ENCODE data around the gene FPR1.

Gene FPR1

DNA sequence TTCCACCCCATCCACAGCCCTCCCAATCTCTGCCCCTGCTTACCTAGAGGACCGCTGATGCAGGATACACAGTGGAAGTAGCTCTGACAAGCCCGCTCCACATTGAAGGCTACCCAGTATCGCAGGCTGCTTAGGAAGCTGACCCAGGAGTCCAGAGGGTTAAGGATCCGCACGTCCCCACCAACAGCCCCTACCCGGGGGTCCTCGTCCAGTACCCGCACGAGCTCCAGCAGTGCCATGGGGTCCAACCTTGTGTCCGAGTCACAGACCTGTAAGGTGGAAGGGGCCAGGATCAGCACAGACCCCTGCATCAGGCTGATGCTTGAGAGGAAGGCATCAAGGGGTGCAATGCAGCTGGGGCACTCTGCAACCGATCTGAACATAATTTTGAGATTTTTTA lies 34.8 kb downstream of the FPR1 start:
- no peak for DNase-seq (ENCODE audit: low read depth in 2 of 2)
- TF ChIP-seq, protein P1, sequence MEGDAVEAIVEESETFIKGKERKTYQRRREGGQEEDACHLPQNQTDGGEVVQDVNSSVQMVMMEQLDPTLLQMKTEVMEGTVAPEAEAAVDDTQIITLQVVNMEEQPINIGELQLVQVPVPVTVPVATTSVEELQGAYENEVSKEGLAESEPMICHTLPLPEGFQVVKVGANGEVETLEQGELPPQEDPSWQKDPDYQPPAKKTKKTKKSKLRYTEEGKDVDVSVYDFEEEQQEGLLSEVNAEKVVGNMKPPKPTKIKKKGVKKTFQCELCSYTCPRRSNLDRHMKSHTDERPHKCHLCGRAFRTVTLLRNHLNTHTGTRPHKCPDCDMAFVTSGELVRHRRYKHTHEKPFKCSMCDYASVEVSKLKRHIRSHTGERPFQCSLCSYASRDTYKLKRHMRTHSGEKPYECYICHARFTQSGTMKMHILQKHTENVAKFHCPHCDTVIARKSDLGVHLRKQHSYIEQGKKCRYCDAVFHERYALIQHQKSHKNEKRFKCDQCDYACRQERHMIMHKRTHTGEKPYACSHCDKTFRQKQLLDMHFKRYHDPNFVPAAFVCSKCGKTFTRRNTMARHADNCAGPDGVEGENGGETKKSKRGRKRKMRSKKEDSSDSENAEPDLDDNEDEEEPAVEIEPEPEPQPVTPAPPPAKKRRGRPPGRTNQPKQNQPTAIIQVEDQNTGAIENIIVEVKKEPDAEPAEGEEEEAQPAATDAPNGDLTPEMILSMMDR (IDR thresholded peaks at IDR 0.05; ENCODE audit: low read depth, low read length) = no peak

DNA sequence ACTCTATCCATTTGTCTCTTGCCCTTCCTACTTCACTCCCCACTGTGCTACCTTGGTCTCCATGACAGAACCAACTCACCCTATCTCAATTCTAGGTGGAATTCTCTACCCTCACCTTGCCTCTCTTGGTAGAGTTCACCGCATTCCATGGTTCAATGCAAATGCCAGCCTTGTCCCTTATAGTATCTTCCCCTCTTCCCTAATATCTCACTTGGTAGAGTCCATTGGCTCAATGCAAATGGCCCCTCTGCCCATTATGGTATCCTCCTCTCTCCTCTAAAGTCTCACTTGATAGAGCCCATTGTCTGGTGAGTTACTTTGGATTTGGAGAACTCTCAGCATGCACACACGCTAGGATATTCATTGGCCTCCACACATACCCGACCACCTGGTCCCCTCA lies 35.8 kb downstream of the FPR1 start:
- no peak for DNase-seq (ENCODE audit: low read depth in 2 of 2)
- no peak overlapping the region for H3K4me3 ChIP-seq (replicated peaks in 1 of 2; ENCODE audit: low read depth in 2 of 2, low read length in 2 of 2)
- TF ChIP-seq, protein P1 (IDR thresholded peaks at IDR 0.05; ENCODE audit: low read depth, low read length) = no peak

More for the DNA sequence above, 34.8 kb downstream of the FPR1 start:
- no peak overlapping the region for H3K4me3 ChIP-seq (replicated peaks in 1 of 2; ENCODE audit: low read depth in 2 of 2, low read length in 2 of 2)

DNA sequence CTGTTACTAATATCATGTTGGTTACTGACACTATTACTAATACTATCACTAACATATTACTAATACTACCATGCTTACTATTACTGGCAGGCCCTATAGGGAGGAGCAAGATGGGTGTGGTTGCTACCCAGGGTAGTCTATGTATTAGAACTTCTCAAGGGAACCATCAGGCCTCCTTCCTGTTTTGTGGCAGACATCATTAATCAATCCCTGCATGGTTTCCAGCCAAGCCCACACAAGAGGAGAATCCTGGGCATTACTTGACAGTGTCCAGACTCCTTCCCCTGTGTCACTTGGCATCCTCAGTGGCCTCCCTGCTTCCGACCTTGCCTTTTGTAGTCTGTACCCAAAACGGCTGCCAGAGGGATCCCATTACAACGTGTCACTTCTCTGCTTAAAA lies 36.8 kb downstream of the FPR1 start:
- peak; percentile 59 to 79 for DNase-seq (ENCODE audit: low read depth in 2 of 2)
- TF ChIP-seq, protein P1 (IDR thresholded peaks at IDR 0.05; ENCODE audit: low read depth, low read length) = no peak

DNA sequence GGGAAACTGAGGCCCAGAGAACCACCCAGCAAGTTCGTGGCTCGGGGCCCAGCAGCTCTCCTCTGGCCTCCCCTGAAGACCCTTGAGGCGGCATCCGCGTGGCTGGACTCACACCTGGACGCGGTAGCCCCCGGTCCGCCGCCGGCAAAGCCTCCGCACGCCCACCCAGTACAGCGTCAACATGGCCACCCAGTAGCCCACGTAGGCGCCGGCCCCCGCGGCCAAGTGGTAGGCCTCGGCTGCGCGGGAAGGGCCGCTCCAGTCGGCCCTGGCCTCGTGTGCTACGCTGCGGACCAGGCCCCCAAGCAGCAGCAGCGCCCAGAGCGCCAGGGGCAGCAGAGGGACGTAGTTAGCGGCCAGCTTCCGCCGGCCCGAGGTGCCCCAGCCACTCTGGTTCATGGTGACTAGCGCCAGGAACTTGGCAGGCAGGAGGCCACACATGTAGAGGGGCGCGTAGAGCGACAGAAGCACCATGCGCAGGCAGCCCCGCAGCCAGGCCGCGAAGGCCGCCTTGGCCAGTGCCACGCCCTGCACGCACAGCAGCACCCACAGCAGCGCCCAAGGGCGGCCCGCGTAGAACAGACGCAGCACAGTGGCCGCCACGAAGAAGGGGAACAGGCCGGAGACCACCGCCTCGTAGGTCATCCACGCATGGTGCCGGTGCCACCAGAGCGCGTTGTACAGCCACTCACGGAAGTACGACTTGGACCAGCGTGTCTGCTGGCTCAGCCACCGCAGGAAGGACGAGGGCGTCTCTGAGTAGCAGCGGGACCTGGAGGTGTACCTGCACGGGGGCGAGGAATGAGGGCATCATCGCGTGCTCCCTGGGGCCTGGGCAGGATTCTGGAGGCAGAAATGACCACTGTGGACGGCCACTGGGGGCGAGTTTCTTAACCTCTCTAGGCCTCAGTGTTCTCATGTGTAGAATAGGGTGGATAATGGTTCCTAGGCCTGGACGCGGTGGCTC lies 38.1 kb downstream of the FPR1 start:
- H3K4me3 ChIP-seq (replicated peaks in 1 of 2; ENCODE audit: low read depth in 2 of 2, low read length in 2 of 2) = no peak overlapping the region
- no peak for DNase-seq (ENCODE audit: low read depth in 2 of 2)
- TF ChIP-seq, protein P1 (IDR thresholded peaks at IDR 0.05; ENCODE audit: low read depth, low read length) = no peak

More for the DNA sequence above, 36.8 kb downstream of the FPR1 start:
- no peak overlapping the region for H3K4me3 ChIP-seq (replicated peaks in 1 of 2; ENCODE audit: low read depth in 2 of 2, low read length in 2 of 2)

DNA sequence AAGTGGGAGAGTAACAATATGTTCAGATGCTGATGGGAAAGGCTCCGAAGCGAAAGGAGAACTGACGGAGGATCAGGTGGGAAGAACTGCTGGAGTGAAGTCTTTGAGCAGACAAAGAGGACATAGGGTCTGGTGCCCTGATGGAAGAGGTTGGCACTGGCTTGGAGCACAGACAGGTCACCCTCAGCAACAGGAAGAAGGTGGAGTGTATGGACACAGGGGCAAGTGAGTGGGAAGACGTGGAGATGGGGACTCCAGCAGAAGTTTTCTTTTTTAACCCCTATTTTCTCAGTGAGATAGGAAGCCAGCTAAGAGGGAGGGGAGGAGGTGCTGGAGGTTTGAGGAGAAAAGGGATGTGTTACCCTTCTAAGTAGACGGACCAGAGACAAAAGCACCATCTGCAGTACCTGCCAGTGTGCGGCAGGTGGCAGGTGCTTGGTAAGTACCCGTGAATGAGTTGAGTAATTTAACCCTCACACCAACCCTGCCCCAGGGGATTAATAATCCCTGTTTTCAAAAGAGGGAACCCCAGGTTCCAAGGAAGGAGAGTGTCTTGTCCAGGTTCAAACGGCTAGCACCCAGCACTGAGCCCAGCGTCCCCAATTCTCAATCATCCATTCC lies 39.1 kb downstream of the FPR1 start:
- TF ChIP-seq, protein P1 (IDR thresholded peaks at IDR 0.05; ENCODE audit: low read depth, low read length) = peak; percentile 55
- H3K4me3 ChIP-seq (replicated peaks in 1 of 2; ENCODE audit: low read depth in 2 of 2, low read length in 2 of 2) = no peak overlapping the region
- DNase-seq (ENCODE audit: low read depth in 2 of 2) = peak; percentile 65 to 67

DNA sequence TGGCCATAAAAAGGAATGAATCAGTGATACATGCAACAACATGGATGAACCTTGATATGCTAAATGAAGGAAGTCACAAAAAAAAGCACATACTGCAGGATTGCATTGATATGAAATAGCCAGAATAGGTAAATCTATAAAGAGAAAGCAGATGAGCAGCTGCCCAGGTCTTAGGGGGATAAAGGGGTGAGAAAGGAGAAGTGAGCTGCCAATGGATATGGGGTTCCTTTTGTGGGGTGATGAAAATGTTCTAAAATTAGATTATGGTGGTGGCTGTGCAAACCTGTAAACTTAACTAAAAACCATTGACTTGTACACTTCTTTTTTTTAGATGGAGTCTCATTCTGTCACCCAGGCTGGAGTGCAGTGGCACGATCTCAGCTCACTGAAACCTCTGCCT lies 40.0 kb downstream of the FPR1 start:
- no peak for DNase-seq (ENCODE audit: low read depth in 2 of 2)
- TF ChIP-seq, protein P1 (IDR thresholded peaks at IDR 0.05; ENCODE audit: low read depth, low read length) = no peak
- H3K4me3 ChIP-seq (replicated peaks in 1 of 2; ENCODE audit: low read depth in 2 of 2, low read length in 2 of 2) = no peak overlapping the region

All from cardiac fibroblast (primary cell).